NCI-H82 treated with DMSO at 0.1 percent for 48 hours (cell line): ENCODE results near the gene RPS27L.

Experiments used
- DNase-seq: peaks from one replicate; lab custom pipeline; 2025; ENCODE audit not compliant: unreplicated experiment; lab: John Stamatoyannopoulos, UW

RPS27L gene

GRCh38 chr15:63157118-63157843 is at the start of gene RPS27L:
RPS27L (minus strand) TSS chr15:63157477; CDS start chr15:63157405, 72 bp downstream.
- peak; percentile 76 for DNase-seq

- DNase-seq: no peak
Observed at GRCh38 chr15:63206079-63206478, 48.8 kb upstream of the RPS27L start.

GRCh38 chr15:63203451-63204090 is 46.3 kb upstream of the RPS27L start:
- DNase-seq: no peak

- DNase-seq: no peak
Observed at GRCh38 chr15:63202861-63203260, 45.6 kb upstream of the RPS27L start.

GRCh38 chr15:63200464-63201249 is 43.4 kb upstream of the RPS27L start:
- no peak for DNase-seq

GRCh38 chr15:63198371-63199250 is 41.3 kb upstream of the RPS27L start:
- DNase-seq: no peak

- DNase-seq: no peak
Observed at GRCh38 chr15:63197626-63198025, 40.3 kb upstream of the RPS27L start.

- no peak for DNase-seq
Observed at GRCh38 chr15:63196842-63197241, 39.6 kb upstream of the RPS27L start.

GRCh38 chr15:63195569-63196015 is 38.3 kb upstream of the RPS27L start:
- no peak for DNase-seq

- DNase-seq: no peak
Observed at GRCh38 chr15:63194880-63195568, 37.7 kb upstream of the RPS27L start.

- DNase-seq: no peak
Observed at GRCh38 chr15:63194302-63194701, 37.0 kb upstream of the RPS27L start.

GRCh38 chr15:63192619-63193206 is 35.4 kb upstream of the RPS27L start:
- DNase-seq: no peak

GRCh38 chr15:63191895-63192618 is 34.8 kb upstream of the RPS27L start:
- no peak for DNase-seq

GRCh38 chr15:63190769-63191649 is 33.7 kb upstream of the RPS27L start:
- no peak for DNase-seq

GRCh38 chr15:63189941-63190768 is 32.9 kb upstream of the RPS27L start:
- DNase-seq: no peak

GRCh38 chr15:63188926-63189871 is 31.9 kb upstream of the RPS27L start, which contains the start of gene RAB8B:
RAB8B (plus strand) TSS chr15:63189606; CDS start chr15:63189625, 19 bp downstream.
- peak; percentile 89 for DNase-seq
